ENCODE results near the gene PURA. TPM values are rescaled to one million over a fixed set of nuclear protein-coding genes. Genes with fewer than 3 reads are reported as not detected.

Gene PURA
- polyA plus RNA-seq, 3 donors, result 1.1 to 1.6 (median 1.2) TPM

DNA sequence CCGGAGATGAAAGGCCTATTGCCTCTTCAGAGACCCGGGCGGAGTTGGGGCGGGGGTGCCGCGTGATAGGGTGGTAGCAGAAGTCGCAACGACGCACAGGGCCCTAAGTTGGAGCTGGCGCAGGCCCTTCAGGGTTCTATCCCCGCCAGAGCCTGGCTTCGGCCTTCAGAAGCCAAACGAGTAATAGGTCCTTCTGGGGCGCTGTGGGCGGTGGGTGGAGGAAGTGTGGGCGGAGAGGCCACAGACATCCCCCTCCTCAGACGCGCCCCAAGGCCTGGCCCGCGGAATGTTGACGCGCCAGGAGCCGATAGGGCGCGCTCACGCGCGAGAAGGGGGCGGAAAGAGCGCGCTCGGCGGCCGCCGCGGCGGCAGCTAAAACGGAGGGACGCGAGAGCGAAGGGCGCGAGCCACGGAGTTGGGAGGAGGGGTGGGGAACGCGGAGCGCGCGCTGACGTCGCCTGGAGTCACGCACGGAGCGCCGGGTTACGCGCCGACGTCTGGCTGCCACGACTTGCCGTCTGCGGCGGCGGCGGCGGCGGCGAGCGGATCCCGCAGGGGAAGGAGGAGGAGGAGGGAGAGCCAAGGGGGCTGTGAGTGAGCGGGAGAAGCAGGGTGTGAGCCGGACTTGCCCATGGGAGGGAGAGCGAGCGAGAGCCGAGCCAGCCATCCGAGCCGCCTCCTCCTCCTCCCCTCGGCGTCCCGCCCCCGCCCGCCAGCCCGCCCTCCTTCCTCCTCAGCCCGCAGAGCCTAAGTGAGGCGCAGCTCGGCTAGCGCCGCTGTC lies 6.4 kb upstream of the PURA start:
- Mint-ChIP-seq H3K27me3 (ENCODE audit: low read depth in 3 of 3) (peaks cover 48 to 65% (median 52%) of the 10 kb centered on the region in 3 donors), H3K4me1 (peaks cover 45% of the 10 kb centered on the region), H3K9me3 (peaks cover 0 to 14% (median 4%) of the 10 kb centered on the region in 7 donors), H3K4me3 (peak overlapping the region; percentile 94 to 96), H3K36me3 (peaks cover 8 to 12% of the 10 kb centered on the region in 2 donors), H3K27ac (peak overlapping the region; percentile 89 to 97 (median 93))
- peak overlapping the region; percentile 55 to 84 (median 68) for H3K4me3 ChIP-seq (replicated peaks in 1 of 3; ENCODE audit: low read depth in 2 of 3, low read length in 3 of 3)
- intact Hi-C loops (cut with micrococcal nuclease), result loop anchor here in 1 of 2 donors (5.0 kb wide), 1 partner anchor 40 kb away; no protein-coding TSS in a partner anchor
- peak; percentile 87 to 89 (median 88) for DNase-seq
- peaks cover 45 to 63% of the 10 kb centered on the region in 2 donors for H3K27me3 ChIP-seq (ENCODE audit: control insufficient read depth in 2 of 2, insufficient read depth in 2 of 2, low read length in 2 of 2)
- TF ChIP-seq, protein P1, sequence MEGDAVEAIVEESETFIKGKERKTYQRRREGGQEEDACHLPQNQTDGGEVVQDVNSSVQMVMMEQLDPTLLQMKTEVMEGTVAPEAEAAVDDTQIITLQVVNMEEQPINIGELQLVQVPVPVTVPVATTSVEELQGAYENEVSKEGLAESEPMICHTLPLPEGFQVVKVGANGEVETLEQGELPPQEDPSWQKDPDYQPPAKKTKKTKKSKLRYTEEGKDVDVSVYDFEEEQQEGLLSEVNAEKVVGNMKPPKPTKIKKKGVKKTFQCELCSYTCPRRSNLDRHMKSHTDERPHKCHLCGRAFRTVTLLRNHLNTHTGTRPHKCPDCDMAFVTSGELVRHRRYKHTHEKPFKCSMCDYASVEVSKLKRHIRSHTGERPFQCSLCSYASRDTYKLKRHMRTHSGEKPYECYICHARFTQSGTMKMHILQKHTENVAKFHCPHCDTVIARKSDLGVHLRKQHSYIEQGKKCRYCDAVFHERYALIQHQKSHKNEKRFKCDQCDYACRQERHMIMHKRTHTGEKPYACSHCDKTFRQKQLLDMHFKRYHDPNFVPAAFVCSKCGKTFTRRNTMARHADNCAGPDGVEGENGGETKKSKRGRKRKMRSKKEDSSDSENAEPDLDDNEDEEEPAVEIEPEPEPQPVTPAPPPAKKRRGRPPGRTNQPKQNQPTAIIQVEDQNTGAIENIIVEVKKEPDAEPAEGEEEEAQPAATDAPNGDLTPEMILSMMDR (IDR thresholded peaks at IDR 0.05), result no peak
- peaks cover 9% of the 10 kb centered on the region for H3K79me2 ChIP-seq (ENCODE audit: insufficient read depth, low read length)
- peak overlapping the region; percentile 78 for H3K9ac ChIP-seq (ENCODE audit: insufficient read depth, low read length, poor library complexity, severe bottlenecking)
- peaks cover 36 to 43% of the 10 kb centered on the region in 2 donors for H3K4me1 ChIP-seq (ENCODE audit: control insufficient read depth in 1 of 2, insufficient read depth in 2 of 2, low read length in 2 of 2)
- under 1% methylated on average over 62 of the region's 88 CpGs for WGBS (ENCODE audit: insufficient coverage)
- no peaks in the 10 kb centered on the region for H3K36me3 ChIP-seq (replicated peaks in 1 of 2; ENCODE audit: control insufficient read depth in 1 of 2, insufficient read depth in 2 of 2, low read length in 2 of 2)
- H3K9me3 ChIP-seq (replicated peaks in 1 of 2; ENCODE audit: control insufficient read depth in 1 of 2, insufficient read depth in 1 of 2, low read length in 2 of 2), result no peaks in the 10 kb centered on the region
- peaks cover 45% of the 10 kb centered on the region for H4K20me1 ChIP-seq (ENCODE audit: insufficient read depth, low read length)
- peak overlapping the region; percentile 93 for H2AFZ ChIP-seq (ENCODE audit: insufficient read depth, low read depth, low read length, poor library complexity, severe bottlenecking)
- H3K4me2 ChIP-seq (replicated peaks; ENCODE audit: extremely low read depth, low read length, poor library complexity, severe bottlenecking), result peak overlapping the region; percentile 91
- peak overlapping the region; percentile 85 to 88 for H3K27ac ChIP-seq (ENCODE audit: low read depth in 1 of 2, low read length in 2 of 2)

- Mint-ChIP-seq H3K27me3 (ENCODE audit: low read depth in 3 of 3) (peaks cover 51 to 68% (median 54%) of the 10 kb centered on the region in 3 donors), H3K4me3 (peak overlapping the region; percentile 94 to 96), H3K9me3 (peaks cover 0 to 17% (median 4%) of the 10 kb centered on the region in 7 donors), H3K36me3 (peaks cover 8 to 12% of the 10 kb centered on the region in 2 donors), H3K27ac (peak overlapping the region; percentile 76 to 95 (median 83)), H3K4me1 (peaks cover 50% of the 10 kb centered on the region)
- 1% methylated on average over 31 of the region's 52 CpGs for WGBS (ENCODE audit: insufficient coverage)
- Histone ChIP-seq H3K27me3 (ENCODE audit: control insufficient read depth in 2 of 2, insufficient read depth in 2 of 2, low read length in 2 of 2) (peaks cover 45 to 68% of the 10 kb centered on the region in 2 donors), H3K4me2 (replicated peaks; ENCODE audit: extremely low read depth, low read length, poor library complexity, severe bottlenecking) (peak overlapping the region; percentile 91), H2AFZ (ENCODE audit: insufficient read depth, low read depth, low read length, poor library complexity, severe bottlenecking) (peak overlapping the region; percentile 93), H3K4me3 (replicated peaks in 1 of 3; ENCODE audit: low read depth in 2 of 3, low read length in 3 of 3) (peak overlapping the region; percentile 55 to 84 (median 68)), H3K9me3 (replicated peaks in 1 of 2; ENCODE audit: control insufficient read depth in 1 of 2, insufficient read depth in 1 of 2, low read length in 2 of 2) (no peaks in the 10 kb centered on the region), H4K20me1 (ENCODE audit: insufficient read depth, low read length) (peaks cover 51% of the 10 kb centered on the region), H3K36me3 (replicated peaks in 1 of 2; ENCODE audit: control insufficient read depth in 1 of 2, insufficient read depth in 2 of 2, low read length in 2 of 2) (no peaks in the 10 kb centered on the region), H3K79me2 (ENCODE audit: insufficient read depth, low read length) (peaks cover 17% of the 10 kb centered on the region), H3K27ac (ENCODE audit: low read depth in 1 of 2, low read length in 2 of 2) (peak overlapping the region in 1 of 2 donors; percentile 85), H3K4me1 (ENCODE audit: control insufficient read depth in 1 of 2, insufficient read depth in 2 of 2, low read length in 2 of 2) (peaks cover 41 to 52% of the 10 kb centered on the region in 2 donors), H3K9ac (ENCODE audit: insufficient read depth, low read length, poor library complexity, severe bottlenecking) (peak overlapping the region; percentile 78)
- TF ChIP-seq, protein P1 (IDR thresholded peaks at IDR 0.05), result no peak
- peak in 1 of 3 donors; percentile 14 for DNase-seq
- intact Hi-C loops (cut with micrococcal nuclease), result loop anchor here in 1 of 2 donors (5.0 kb wide), 1 partner anchor 39 kb away; no protein-coding TSS in a partner anchor
Observed at GRCh38 chr5:140108093-140109017, 5.6 kb upstream of the PURA start.
